Measurements from ENCODE around the gene KCNAB2. TPM values are rescaled to one million over a fixed set of nuclear protein-coding genes. Genes with fewer than 3 reads are reported as not detected.
A peak's percentile ranks its signal among the peaks of the same experiment; 100 is the strongest.

Gene KCNAB2
- polyA plus RNA-seq, 1 of the 3 experiments (the other 2 are of a cell fraction) = 7.6 TPM

- TF ChIP-seq RAD21 (IDR thresholded peaks at IDR 0.05; ENCODE audit: low read length) (peak; percentile 19; the same call in 1 of the 2 replicates), TAF1 (IDR thresholded peaks at IDR 0.05; ENCODE audit: borderline replicate concordance, low read depth, low read length) (no peak)
- no peaks in the 10 kb centered on the region for H4K20me1 ChIP-seq (ENCODE audit: insufficient read depth)
- POLR2A ChIA-PET = no interaction called here
- H2AFZ ChIP-seq (ENCODE audit: low read depth) = no peak overlapping the region
- H3K9me2 ChIP-seq = no peaks in the 10 kb centered on the region
- H3K4me3 ChIP-seq (ENCODE audit: low read depth in 2 of 2, low read length in 1 of 2) = no peak overlapping the region
- no peaks in the 10 kb centered on the region for H3K27me3 ChIP-seq (ENCODE audit: insufficient read depth)
- 80% methylated on average over 12 of the region's 12 CpGs for WGBS (ENCODE audit: low lambda C conversion rate)
- no peaks in the 10 kb centered on the region for H3K79me2 ChIP-seq (ENCODE audit: insufficient read depth)
- CTCF ChIA-PET = interaction anchor here (1.0 to 4.4 kb wide), 9 partner anchors 11 to 147 kb away, joined by 3 to 23 read pairs (median 11); no protein-coding TSS in a partner anchor
- H3K4me2 ChIP-seq = no peak overlapping the region
- no peaks in the 10 kb centered on the region for H3K9me3 ChIP-seq
- H3K9ac ChIP-seq = no peak overlapping the region
- no peak for DNase-seq
- H3K36me3 ChIP-seq (replicated peaks in 1 of 2; ENCODE audit: control insufficient read depth in 1 of 2, insufficient read depth in 2 of 2, low read length in 1 of 2) = no peaks in the 10 kb centered on the region
- H3K4me1 ChIP-seq (ENCODE audit: control insufficient read depth in 1 of 2, insufficient read depth in 2 of 2, low read depth in 1 of 2, low read length in 1 of 2) = peaks cover 5 to 24% of the 10 kb centered on the region in 2 experiments; a peak in 1 of 4 replicates
- H3F3A ChIP-seq (replicated peaks; ENCODE audit: insufficient read depth) = no peaks in the 10 kb centered on the region
- H3K27ac ChIP-seq (ENCODE audit: low read depth in 2 of 2, low read length in 1 of 2) = no peak overlapping the region
These were observed 10.0 kb upstream of the KCNAB2 start for GRCh38 chr1:6035719-6036118.

GRCh38 chr1:6037338-6037762 is 8.3 kb upstream of the KCNAB2 start:
- Histone ChIP-seq H3K4me1 (ENCODE audit: control insufficient read depth in 1 of 2, insufficient read depth in 2 of 2, low read depth in 1 of 2, low read length in 1 of 2) (peaks cover 5 to 30% of the 10 kb centered on the region in 2 experiments; a peak in 1 of 4 replicates), H2AFZ (ENCODE audit: low read depth) (no peak overlapping the region), H3K9me2 (no peaks in the 10 kb centered on the region), H3K27me3 (ENCODE audit: insufficient read depth) (no peaks in the 10 kb centered on the region), H3K4me3 (ENCODE audit: low read depth in 2 of 2, low read length in 1 of 2) (no peak overlapping the region), H3K27ac (ENCODE audit: low read depth in 2 of 2, low read length in 1 of 2) (no peak overlapping the region), H3K36me3 (replicated peaks in 1 of 2; ENCODE audit: control insufficient read depth in 1 of 2, insufficient read depth in 2 of 2, low read length in 1 of 2) (no peaks in the 10 kb centered on the region), H3K9me3 (no peaks in the 10 kb centered on the region), H3K9ac (no peak overlapping the region), H3F3A (replicated peaks; ENCODE audit: insufficient read depth) (no peaks in the 10 kb centered on the region), H3K4me2 (no peak overlapping the region), H3K79me2 (ENCODE audit: insufficient read depth) (no peaks in the 10 kb centered on the region), H4K20me1 (ENCODE audit: insufficient read depth) (no peaks in the 10 kb centered on the region)
- peak; percentile 57 for DNase-seq
- 43% methylated on average over 7 of the region's 9 CpGs for WGBS (ENCODE audit: low lambda C conversion rate)
- no peak for TF ChIP-seq USF1 (IDR thresholded peaks at IDR 0.05; ENCODE audit: borderline replicate concordance, low read depth)
- TF ChIP-seq GABPA (IDR thresholded peaks at IDR 0.05; ENCODE audit: low read depth) = no peak
- no peak for TF ChIP-seq CTCF (IDR thresholded peaks at IDR 0.05)
- TF ChIP-seq RAD21 (IDR thresholded peaks at IDR 0.05; ENCODE audit: low read length) = no peak
- no peak for TF ChIP-seq NFIC (IDR thresholded peaks at IDR 0.05; ENCODE audit: borderline replicate concordance)
- no peak for TF ChIP-seq MEF2A (IDR thresholded peaks at IDR 0.05; ENCODE audit: borderline replicate concordance, low read depth)
- CTCF ChIA-PET = interaction anchor here (1.3 to 1.6 kb wide), 3 partner anchors 11 to 57 kb away, joined by 3 to 4 read pairs (median 4); no protein-coding TSS in a partner anchor
- POLR2A ChIA-PET = no interaction called here

- Histone ChIP-seq H3K9me3 (no peaks in the 10 kb centered on the region), H3K4me3 (ENCODE audit: low read depth in 2 of 2, low read length in 1 of 2) (no peak overlapping the region), H3K36me3 (replicated peaks in 1 of 2; ENCODE audit: control insufficient read depth in 1 of 2, insufficient read depth in 2 of 2, low read length in 1 of 2) (no peaks in the 10 kb centered on the region), H2AFZ (ENCODE audit: low read depth) (no peak overlapping the region), H3K4me2 (no peak overlapping the region), H4K20me1 (ENCODE audit: insufficient read depth) (no peaks in the 10 kb centered on the region), H3F3A (replicated peaks; ENCODE audit: insufficient read depth) (no peaks in the 10 kb centered on the region), H3K4me1 (ENCODE audit: control insufficient read depth in 1 of 2, insufficient read depth in 2 of 2, low read depth in 1 of 2, low read length in 1 of 2) (peaks cover 5 to 30% of the 10 kb centered on the region in 2 experiments; a peak in 1 of 4 replicates), H3K9ac (no peak overlapping the region), H3K9me2 (no peaks in the 10 kb centered on the region), H3K79me2 (ENCODE audit: insufficient read depth) (no peaks in the 10 kb centered on the region), H3K27me3 (ENCODE audit: insufficient read depth) (no peaks in the 10 kb centered on the region), H3K27ac (ENCODE audit: low read depth in 2 of 2, low read length in 1 of 2) (no peak overlapping the region)
- DNase-seq = no peak
- POLR2A ChIA-PET = no interaction called here
- CTCF ChIA-PET = no interaction called here
- WGBS (ENCODE audit: low lambda C conversion rate) = 68% methylated on average over 4 of the region's 7 CpGs
- TF ChIP-seq CHD2 (IDR thresholded peaks at IDR 0.05; ENCODE audit: low read length, partially characterized antibody) = no peak
- TF ChIP-seq NRF1 (IDR thresholded peaks at IDR 0.05; ENCODE audit: low read depth, low read length) = no peak
- no peak for TF ChIP-seq TAF1 (IDR thresholded peaks at IDR 0.05; ENCODE audit: borderline replicate concordance, low read depth, low read length)
- no peak for TF ChIP-seq EP300 (IDR thresholded peaks at IDR 0.05; ENCODE audit: borderline replicate concordance in 1 of 2, low read depth in 1 of 2, low read length in 1 of 2)
- TF ChIP-seq RXRA (IDR thresholded peaks at IDR 0.05; ENCODE audit: borderline replicate concordance, low read depth) = no peak
- TF ChIP-seq PBX3 (IDR thresholded peaks at IDR 0.05) = no peak
- TF ChIP-seq YY1 (IDR thresholded peaks at IDR 0.05; ENCODE audit: low read depth) = no peak
- no peak for TF ChIP-seq ELF1 (IDR thresholded peaks at IDR 0.05)
- no peak for TF ChIP-seq USF2 (IDR thresholded peaks at IDR 0.05; ENCODE audit: borderline replicate concordance, low read depth, low read length)
- no peak for TF ChIP-seq GATA2 (CRISPR knock-in tag; IDR thresholded peaks at IDR 0.05)
- no peak for TF ChIP-seq RCOR1 (IDR thresholded peaks at IDR 0.05; ENCODE audit: low read length)
- TF ChIP-seq RFX5 (IDR thresholded peaks at IDR 0.05; ENCODE audit: low read length) = no peak
These were observed 7.1 kb upstream of the KCNAB2 start for GRCh38 chr1:6038603-6039002.
